HG03565 (cell line): ENCODE measurements around the gene DENND5B.

Source experiments
- ATAC-seq: cut with Tn5 transposase; IDR thresholded peaks from one replicate; pipeline ENCODE4 v1.9.1; 2021; ENCODE audit warnings: mild to moderate bottlenecking, moderate library complexity; ENCODE audit not compliant: unreplicated experiment

DENND5B gene

DNA sequence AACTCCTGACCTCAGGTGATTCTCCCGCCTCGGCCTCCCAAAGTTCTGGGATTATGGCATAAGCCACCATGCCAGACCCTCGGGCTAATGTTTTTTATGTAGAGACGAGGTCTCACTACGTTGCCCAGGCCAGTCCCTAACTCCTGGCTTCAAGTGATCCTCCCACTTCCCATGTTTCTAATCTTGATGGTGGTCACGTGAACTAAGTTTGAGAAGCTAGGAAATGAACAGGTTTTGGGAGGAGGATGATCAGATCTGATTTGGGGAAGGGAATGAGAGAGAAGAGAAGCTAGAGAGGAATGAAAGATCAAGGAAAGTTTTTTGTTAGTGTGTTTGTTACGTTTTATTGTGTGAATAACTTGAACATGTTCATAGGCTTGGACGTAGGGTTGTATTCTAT is 247.8 kb downstream of the DENND5B start:
- ATAC-seq = no peak

DNA sequence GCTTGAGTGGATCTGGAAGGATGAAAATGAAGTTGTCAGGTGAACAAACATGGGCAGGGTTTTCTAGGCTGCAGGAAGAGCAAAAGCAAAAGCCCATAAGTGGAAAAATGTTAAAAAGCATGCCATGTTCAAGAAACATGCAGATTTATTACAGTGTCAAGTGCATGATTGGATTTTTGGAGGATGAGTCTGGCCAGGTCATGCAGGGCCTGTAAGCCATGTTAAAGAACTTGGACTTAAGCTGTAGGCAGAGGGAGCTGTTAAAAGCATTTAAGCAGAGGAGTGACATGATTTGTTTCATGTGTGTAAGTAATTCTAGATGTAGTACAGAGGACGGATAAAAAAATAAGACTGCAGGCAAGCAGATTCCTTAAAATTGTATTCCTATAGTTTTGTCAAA is 248.7 kb downstream of the DENND5B start:
- ATAC-seq = no peak

DNA sequence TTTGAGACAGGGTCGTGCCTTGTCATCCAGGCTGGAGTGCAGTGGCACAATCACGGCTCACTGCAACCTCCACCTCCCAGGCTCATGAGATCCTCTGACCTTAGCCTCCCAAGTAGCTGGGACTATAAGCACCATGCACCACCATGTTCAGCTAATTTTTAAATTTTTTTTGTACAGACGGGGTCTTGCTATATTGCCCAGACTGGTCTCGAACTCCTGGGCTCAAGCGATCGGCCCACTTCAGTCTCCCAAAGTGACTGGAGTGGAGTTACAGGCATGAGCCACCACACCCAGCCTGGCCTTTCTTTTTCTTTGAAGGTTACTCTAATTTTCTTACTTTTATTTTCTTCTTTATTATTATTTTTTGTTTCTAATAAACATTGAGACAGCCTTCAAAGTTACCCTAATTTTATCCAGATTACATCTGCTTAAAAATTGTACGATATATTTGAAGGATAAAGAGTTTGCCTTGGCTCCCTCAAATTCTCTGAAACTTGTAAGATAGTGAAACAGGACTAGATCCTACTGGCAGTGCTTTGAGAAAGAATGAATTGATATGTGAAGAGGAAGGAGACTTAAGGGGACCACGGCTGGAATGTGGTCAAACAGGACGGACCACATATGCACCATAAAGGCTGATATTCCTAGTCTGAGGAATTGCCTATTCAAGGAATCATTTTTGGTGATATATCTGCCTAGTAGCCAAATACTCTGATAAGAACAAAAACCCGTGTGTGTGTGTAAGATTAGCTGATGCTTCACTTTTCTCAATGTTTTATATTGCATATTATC is 250.9 kb downstream of the DENND5B start:
- no peak for ATAC-seq

DNA sequence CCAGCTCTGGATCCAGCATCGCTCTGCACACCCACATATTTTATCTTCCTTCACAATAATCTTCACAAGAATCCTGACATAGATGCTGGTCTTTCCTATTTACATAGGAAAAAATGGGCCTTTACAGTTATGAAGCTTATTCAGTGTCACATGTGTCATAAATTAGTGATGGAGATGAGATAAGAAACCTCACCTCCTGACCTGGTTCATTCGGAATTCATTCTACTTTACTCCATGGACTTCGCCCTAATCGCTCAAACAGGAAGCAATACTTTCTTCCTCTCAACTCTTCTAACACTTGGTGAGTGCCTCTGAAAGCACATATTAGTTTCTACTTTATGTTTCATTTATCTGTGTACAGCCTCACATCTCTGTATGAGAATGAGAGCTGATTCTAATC is 253.0 kb downstream of the DENND5B start:
- no peak for ATAC-seq
